GM19238 (cell line): ENCODE measurements around the gene STEAP1.
"Not testable (repeated sequence)": the region's sequence is repeated elsewhere in the genome, so short reads cannot be mapped to it uniquely, and the experiment has no call there.

ENCODE experiments used
- DNase-seq: peaks from one replicate; pipeline ENCODE4 v3.0.0; 2011; ENCODE audit warnings: low spot score; ENCODE audit not compliant: insufficient read length

STEAP1 gene

GRCh38 chr7:90173127-90173844, 19.0 kb downstream of the STEAP1 start:
- DNase-seq, result peak; percentile 3

DNA sequence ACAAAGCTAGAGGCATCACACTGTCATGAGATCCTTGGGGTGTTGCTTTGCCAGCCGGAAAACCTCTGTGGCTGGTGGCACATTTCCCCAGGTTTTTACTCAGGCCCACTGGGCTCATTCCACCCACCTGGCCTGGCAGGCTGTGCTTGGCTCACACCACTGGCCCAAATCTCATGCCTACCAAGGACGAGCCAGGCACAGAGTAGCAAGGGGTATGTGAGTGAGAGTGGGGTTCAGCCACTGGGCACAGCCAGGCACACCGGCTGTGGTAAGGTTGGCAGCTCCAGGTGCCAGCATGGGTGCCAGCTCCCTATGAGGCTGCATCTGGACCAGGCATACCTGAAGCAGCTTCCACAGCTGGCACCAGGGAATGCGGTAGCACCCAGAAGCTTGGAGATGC, 21.4 kb downstream of the STEAP1 start:
- DNase-seq, result no peak

GRCh38 chr7:90176195-90176594, 21.9 kb downstream of the STEAP1 start:
- DNase-seq, result no peak

DNA sequence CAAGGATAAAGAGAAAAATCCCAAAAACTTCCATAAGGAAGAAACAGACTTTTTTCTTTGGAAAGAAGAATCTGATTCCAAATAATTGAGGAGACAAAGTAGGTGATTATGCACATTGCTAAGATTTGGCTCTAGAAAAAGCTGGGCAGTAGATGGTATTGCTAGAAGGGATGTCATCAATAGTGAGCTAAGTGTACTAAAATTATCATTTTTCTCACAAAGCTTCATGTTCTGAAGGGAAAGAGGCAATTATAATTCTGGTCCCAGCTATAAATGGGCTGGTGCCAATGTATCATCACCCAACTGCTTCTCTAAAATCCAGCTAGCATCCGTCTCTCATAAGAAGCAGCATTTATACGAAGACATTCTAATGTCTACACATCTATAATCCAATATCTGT, 23.9 kb downstream of the STEAP1 start:
- no peak for DNase-seq

DNA sequence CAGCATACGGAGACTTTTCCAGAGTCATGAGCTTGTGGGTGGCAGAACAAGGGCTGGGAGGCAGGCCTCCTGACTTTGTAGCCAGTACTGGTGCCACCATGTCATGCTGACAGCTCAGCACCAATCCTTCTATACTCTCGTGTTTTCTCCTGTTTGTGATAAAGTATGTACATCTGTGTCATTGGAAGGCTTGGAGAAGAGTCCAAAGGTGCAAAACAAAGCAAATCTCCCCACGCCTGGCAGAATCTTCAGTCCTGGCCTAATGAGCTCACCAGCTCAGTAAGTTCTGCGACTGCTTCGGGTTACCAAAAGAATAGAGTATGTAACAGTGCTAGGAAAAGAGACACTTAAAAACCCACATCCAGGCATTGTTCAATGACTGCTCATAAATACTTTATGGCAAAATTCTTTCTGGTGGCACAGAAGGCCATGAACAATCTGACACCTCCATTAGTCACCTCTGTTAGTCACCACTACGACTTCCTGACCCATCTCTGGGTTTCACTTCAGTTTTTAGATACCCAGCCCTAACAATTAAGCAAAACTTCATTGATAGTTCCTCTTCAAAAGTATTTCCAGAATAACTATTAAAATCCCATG, 24.5 kb downstream of the STEAP1 start:
- DNase-seq, result peak; percentile 4

DNA sequence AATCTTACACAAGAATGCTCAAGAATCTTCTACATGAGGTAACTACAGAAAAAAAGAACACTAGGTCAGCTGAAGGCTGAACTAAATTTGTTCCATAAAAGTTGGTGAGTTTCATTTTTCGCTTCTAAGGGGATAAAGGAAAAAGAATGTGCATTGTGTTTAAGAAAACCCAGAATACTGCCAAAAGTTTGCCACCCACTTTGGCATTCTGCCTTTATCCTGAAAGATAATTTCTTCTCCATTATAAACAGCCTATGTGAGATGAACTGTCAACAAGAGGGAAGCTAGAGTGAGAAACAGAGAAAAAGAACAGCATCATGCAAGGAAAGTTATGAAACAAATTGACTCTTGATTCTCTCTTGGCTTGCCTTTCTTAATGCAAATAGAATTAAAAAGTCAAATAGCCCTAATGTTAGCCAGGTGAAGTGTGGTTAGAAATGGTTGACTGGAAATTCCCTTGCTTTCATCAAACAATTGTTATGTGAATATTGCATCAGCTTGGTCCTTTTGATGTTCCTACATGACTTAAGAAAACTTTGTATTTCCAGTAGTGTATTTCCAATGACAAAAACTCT, 25.8 kb downstream of the STEAP1 start:
- no peak for DNase-seq

DNA sequence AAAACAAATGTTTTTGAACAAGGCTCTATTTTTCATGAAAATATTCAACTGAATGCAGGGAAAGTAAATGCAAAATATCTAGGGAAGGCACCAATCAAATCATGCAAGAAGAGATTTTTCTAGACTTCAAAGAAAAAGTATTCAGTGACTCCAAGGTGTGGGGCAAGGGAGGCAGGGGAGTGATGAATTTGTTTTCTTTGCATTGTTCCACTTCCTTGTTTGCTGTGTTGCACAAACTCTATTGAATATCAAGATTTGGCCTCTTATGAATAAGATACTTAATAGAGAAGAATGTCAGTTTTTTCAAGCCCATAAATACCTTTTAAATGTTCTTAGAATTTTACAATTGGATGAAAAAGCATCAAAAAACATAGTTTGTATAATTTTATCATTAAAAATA, 26.4 kb downstream of the STEAP1 start:
- DNase-seq, result no peak

- no peak for DNase-seq
Measured at GRCh38 chr7:90181485-90181884, 27.2 kb downstream of the STEAP1 start.

DNA sequence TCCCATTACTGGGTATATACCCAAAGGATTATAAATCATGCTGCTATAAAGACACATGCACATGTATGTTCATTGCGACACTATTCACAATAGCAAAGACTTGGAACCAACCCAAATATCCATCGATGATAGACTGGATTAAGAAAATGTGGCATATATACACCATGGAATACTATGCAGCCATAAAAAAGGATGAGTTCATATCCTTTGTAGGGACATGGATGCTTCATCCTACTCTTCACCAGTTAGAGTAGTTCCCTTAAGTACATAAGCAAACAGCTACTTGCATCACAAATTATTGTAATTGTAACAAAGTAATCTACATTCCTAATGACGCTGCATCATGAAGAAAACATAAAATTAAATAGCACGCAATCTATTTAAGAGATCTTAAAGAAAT, 32.0 kb downstream of the STEAP1 start:
- not testable (repeated sequence) for DNase-seq

GRCh38 chr7:90187507-90188050, 33.3 kb downstream of the STEAP1 start:
- DNase-seq, result no peak

- DNase-seq, result no peak
Measured at GRCh38 chr7:90188281-90188680, 34.0 kb downstream of the STEAP1 start.

- DNase-seq, result no peak
Measured at GRCh38 chr7:90190995-90191394, 36.7 kb downstream of the STEAP1 start.

DNA sequence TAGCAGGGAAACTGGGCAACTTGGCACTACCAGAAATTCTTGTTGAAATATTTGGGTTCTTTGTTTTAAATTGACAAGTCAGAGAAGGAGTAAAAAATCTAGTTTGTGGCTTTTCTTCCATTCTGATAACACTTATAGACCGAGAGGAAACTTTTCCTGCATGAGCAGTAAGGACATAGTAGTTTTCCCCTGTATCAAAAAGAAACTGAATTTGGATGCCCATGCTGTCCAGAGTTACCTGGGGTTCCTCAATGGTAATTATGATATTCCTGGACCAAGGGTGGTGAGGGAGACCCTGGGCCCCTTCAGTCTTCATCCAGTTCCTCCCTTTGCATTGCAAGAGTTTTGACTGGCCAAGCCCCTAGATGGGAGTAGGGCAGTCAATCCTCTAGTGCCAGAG, 37.4 kb downstream of the STEAP1 start:
- no peak for DNase-seq

- no peak for DNase-seq
Measured at GRCh38 chr7:90192876-90193750, 38.8 kb downstream of the STEAP1 start.

- no peak for DNase-seq
Measured at GRCh38 chr7:90194911-90195809, 40.9 kb downstream of the STEAP1 start.

DNA sequence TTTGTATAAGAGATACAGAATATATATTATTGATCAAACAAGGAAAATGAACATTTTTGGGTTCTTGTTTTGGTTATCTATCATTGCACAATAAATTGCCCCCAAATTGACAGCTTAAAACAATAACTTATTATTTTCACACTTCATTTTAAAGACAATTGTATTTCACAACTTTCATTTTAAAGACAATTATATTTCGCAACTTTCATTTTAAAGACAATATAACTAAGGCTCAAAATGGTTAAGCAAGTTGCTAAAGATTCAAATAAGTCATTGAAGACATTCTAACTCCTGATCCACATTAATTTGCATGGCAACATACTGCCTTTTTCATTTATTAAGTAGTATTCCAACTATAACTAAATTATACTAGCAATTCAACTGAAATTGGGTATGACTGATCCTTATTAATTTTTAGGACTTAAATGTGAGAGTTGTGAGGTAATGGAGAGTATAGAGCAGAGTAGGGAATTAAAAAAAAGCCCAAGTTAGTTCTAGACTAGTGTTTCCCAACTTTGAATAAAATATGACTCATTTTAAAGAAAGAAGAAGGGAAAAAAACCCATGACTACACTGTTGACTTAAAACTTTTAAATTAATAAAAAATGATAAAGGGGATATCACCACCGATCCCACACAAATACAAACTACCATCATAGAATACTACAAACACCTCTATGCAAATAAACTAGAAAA, 47.4 kb downstream of the STEAP1 start:
- no peak for DNase-seq

- DNase-seq, result no peak
Measured at GRCh38 chr7:90207956-90208355, 53.7 kb downstream of the STEAP1 start.

DNA sequence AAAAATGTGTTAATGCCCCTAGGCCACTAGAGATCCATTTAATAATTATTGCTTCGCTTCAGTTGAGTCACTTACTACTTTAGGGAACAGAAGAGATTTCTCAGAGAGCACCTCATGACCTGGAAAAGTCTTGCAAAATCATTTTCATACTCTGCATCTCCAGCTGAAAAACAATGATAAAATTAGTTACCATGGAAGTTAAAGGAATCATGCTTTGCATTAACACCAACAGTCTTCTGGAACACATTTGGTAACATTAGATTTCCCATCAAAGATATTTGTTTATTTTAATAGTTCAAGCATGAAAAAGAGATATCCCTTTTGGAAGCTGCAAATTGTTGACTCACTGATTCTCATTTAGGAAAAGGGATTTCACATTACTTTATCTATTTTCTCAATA, 55.5 kb downstream of the STEAP1 start:
- no peak for DNase-seq

DNA sequence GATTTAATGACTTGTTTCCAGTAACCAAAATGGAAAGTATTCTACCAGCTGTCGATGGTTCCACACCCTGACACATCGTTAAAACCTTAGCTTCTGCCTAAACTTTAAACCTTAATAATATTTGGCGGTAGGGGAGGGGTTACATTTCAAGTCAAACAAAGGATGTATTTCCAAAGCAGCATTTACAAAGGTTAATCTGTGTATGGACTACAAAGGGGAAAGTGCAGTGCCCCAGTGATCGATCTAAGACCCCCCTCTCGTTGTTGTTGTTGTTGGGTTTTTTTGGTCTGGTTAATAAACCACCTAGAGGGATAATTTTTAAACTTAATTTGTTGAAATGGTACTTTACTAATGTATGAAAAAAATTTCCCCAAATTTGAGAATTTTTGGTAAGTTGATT, 56.2 kb downstream of the STEAP1 start:
- no peak for DNase-seq

- no peak for DNase-seq
Measured at GRCh38 chr7:90210981-90211380, 56.7 kb downstream of the STEAP1 start.
